Measurements from ENCODE around the gene AKAP6.

Gene AKAP6

GRCh38 chr14:32472076-32472475 lies 143.0 kb downstream of the AKAP6 start:
- Mint-ChIP-seq H3K4me1 (peaks cover 0 to 5% of the 10 kb centered on the region in 2 donors), H3K9me3 (no peaks in the 10 kb centered on the region), H3K36me3 (no peaks in the 10 kb centered on the region), H3K27ac (no peak overlapping the region), H3K27me3 (peaks cover 7 to 16% of the 10 kb centered on the region in 2 donors), H3K4me3 (no peak overlapping the region)
- ATAC-seq (replicated peaks) (no peak), DNase-seq (no peak)

- ATAC-seq (replicated peaks) (no peak), DNase-seq (no peak)
- H3K36me3 Mint-ChIP-seq = no peaks in the 10 kb centered on the region
- H3K4me1 Mint-ChIP-seq = peaks cover 0 to 5% of the 10 kb centered on the region in 2 donors
- H3K27ac Mint-ChIP-seq = no peak overlapping the region
- no peaks in the 10 kb centered on the region for H3K9me3 Mint-ChIP-seq
- peaks cover 7 to 16% of the 10 kb centered on the region in 2 donors for H3K27me3 Mint-ChIP-seq
- no peak overlapping the region for H3K4me3 Mint-ChIP-seq
These were observed 143.7 kb downstream of the AKAP6 start for GRCh38 chr14:32472512-32473463.

DNA sequence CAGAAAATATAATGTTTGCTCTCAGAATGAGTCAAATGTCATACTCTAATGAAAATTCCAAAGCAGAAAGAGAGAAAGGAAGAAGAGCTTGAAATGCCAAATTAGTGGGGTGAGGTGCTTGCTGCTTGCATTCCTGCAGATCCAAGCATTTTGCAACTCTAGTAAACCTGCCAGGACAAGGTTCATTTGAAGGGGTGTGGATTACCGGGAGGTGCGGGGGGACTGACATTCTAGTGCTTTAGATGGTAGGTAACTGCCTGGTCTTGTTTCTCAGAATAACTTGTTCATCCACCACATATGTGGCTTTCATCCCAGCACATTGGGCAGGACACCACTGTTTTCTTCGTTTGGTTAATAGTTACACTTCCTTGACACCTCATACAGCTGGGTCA lies 144.4 kb downstream of the AKAP6 start:
- ATAC-seq (replicated peaks) = no peak
- Mint-ChIP-seq H3K27me3 (peaks cover 7 to 16% of the 10 kb centered on the region in 2 donors), H3K27ac (no peak overlapping the region), H3K4me3 (no peak overlapping the region), H3K36me3 (no peaks in the 10 kb centered on the region), H3K4me1 (peaks cover 0 to 5% of the 10 kb centered on the region in 2 donors), H3K9me3 (no peaks in the 10 kb centered on the region)
- DNase-seq = no peak

- H3K4me1 Mint-ChIP-seq = peaks cover 0 to 5% of the 10 kb centered on the region in 2 donors
- no peaks in the 10 kb centered on the region for H3K36me3 Mint-ChIP-seq
- peaks cover 7 to 16% of the 10 kb centered on the region in 2 donors for H3K27me3 Mint-ChIP-seq
- no peak for ATAC-seq (replicated peaks)
- H3K4me3 Mint-ChIP-seq = no peak overlapping the region
- H3K27ac Mint-ChIP-seq = no peak overlapping the region
- no peaks in the 10 kb centered on the region for H3K9me3 Mint-ChIP-seq
- DNase-seq = no peak
These were observed 145.5 kb downstream of the AKAP6 start for GRCh38 chr14:32474478-32475195.

GRCh38 chr14:32476532-32476931 lies 147.4 kb downstream of the AKAP6 start:
- ATAC-seq (replicated peaks) = no peak
- Mint-ChIP-seq H3K4me3 (no peak overlapping the region), H3K27ac (no peak overlapping the region), H3K9me3 (no peaks in the 10 kb centered on the region), H3K27me3 (peaks cover 7 to 16% of the 10 kb centered on the region in 2 donors), H3K36me3 (no peaks in the 10 kb centered on the region), H3K4me1 (peaks cover 0 to 5% of the 10 kb centered on the region in 2 donors)
- no peak for DNase-seq

GRCh38 chr14:32477396-32477795 lies 148.3 kb downstream of the AKAP6 start:
- Mint-ChIP-seq H3K4me3 (no peak overlapping the region), H3K27ac (no peak overlapping the region), H3K36me3 (no peaks in the 10 kb centered on the region), H3K27me3 (peaks cover 0 to 16% of the 10 kb centered on the region in 2 donors), H3K4me1 (peaks cover 1 to 5% of the 10 kb centered on the region in 2 donors), H3K9me3 (no peaks in the 10 kb centered on the region)
- ATAC-seq (replicated peaks) = no peak
- DNase-seq = no peak

DNA sequence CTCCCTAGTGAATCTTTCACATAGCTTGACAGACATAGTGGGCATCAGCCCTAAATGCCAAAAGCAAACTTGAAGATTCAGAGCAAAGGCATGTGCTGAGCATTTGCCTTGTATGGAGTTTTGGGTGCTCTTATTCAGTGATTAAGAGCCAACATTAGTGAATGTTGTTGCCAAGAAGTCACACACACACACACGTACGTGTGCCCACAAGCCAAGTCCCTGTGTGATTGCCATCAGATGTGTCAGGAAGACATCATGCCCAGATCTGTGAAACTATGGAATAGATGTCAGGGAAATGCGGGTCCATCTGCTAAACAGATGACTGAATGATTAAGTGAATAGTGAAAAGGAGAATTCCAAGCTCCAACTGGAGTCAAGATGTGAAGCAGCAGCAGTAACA lies 149.0 kb downstream of the AKAP6 start:
- DNase-seq (no peak), ATAC-seq (replicated peaks) (no peak)
- H3K4me3 Mint-ChIP-seq = no peak overlapping the region
- H3K9me3 Mint-ChIP-seq = no peaks in the 10 kb centered on the region
- no peaks in the 10 kb centered on the region for H3K36me3 Mint-ChIP-seq
- H3K27ac Mint-ChIP-seq = no peak overlapping the region
- peaks cover 1 to 3% of the 10 kb centered on the region in 2 donors for H3K4me1 Mint-ChIP-seq
- H3K27me3 Mint-ChIP-seq = peaks cover 0 to 14% of the 10 kb centered on the region in 2 donors

- DNase-seq = no peak
- H3K27ac Mint-ChIP-seq = no peak overlapping the region
- H3K27me3 Mint-ChIP-seq = no peaks in the 10 kb centered on the region
- H3K9me3 Mint-ChIP-seq = no peaks in the 10 kb centered on the region
- peaks cover 0 to 1% of the 10 kb centered on the region in 2 donors for H3K4me1 Mint-ChIP-seq
- no peak overlapping the region for H3K4me3 Mint-ChIP-seq
- no peak for ATAC-seq (replicated peaks)
- no peaks in the 10 kb centered on the region for H3K36me3 Mint-ChIP-seq
These were observed 151.2 kb downstream of the AKAP6 start for GRCh38 chr14:32480337-32480736.

DNA sequence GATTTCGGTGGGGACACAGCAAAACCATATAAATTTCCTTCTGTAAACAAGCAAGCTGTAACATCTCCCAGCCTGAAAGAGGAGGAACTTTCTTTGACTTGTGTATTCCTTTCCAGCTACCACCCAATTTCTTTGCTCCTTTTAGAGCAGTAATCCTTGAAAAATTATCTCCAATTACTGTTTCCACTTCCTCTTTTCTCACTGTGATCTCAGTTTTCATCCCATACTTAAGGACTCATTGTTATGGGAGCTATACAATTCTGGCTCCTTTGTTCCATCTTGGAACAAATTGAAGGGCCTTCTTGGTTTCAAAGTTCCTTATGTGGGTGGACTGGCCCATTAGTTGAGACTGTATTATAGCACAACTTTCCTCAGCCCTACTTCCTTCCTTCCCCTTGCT lies 152.6 kb downstream of the AKAP6 start:
- H3K9me3 Mint-ChIP-seq = peaks cover 0 to 9% of the 10 kb centered on the region in 2 donors
- peaks cover 0 to 1% of the 10 kb centered on the region in 2 donors for H3K4me1 Mint-ChIP-seq
- DNase-seq = no peak
- no peaks in the 10 kb centered on the region for H3K36me3 Mint-ChIP-seq
- no peak for ATAC-seq (replicated peaks)
- H3K27ac Mint-ChIP-seq = no peak overlapping the region
- H3K4me3 Mint-ChIP-seq = no peak overlapping the region
- no peaks in the 10 kb centered on the region for H3K27me3 Mint-ChIP-seq

DNA sequence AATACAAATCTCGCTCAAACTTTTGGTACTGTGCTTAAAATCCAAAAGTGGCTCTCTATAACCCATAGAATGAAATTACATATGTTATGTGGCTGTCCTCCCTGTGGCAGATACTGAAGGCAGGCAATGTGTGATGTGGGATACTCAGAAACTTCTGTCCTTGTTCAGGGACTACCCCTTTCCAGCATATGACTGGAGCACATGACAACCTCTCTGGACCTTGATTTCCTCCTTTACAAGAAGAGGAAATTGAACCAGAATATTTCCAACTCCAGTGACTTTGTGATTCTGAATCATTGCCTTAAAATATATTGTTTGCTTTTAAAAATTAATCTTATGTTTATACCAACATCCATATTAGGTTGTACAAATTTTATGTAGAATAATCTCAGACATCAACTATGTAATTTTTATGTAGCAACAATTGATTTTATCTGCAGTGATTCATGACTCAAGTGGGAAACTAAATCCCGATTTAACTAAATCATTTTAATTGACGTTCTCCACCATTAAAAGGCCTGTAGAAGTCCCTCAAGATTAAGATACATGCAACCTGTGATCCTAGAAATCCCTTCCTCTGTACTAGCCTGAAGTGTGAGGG lies 162.4 kb downstream of the AKAP6 start:
- no peak overlapping the region for H3K4me3 Mint-ChIP-seq
- ATAC-seq (replicated peaks) = no peak
- H3K27me3 Mint-ChIP-seq = peaks cover 3 to 7% of the 10 kb centered on the region in 2 donors
- no peak overlapping the region for H3K27ac Mint-ChIP-seq
- no peaks in the 10 kb centered on the region for H3K4me1 Mint-ChIP-seq
- H3K36me3 Mint-ChIP-seq = no peaks in the 10 kb centered on the region
- peaks cover 0 to 5% of the 10 kb centered on the region in 2 donors for H3K9me3 Mint-ChIP-seq
- DNase-seq = no peak

DNA sequence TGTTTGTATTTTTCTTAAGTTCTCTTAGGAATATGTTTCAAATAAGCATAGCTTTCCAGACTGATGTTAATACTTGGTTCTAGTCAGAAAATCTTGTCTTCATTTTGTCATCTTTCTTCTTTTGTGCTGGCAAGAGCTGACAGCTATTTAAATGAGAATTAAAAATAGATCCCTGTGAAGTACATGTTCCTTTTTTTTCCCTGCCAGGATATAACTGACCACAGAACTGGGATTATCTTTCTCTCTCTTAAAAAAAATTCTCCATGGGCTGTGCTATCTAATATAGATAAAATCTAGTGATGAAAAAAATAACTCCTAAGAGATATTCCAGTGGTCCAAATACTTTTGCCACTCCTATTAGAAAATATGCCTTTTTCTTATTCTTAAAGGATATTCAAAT lies 163.4 kb downstream of the AKAP6 start:
- Mint-ChIP-seq H3K36me3 (no peaks in the 10 kb centered on the region), H3K4me3 (no peak overlapping the region), H3K27ac (no peak overlapping the region), H3K27me3 (peaks cover 3 to 7% of the 10 kb centered on the region in 2 donors), H3K9me3 (peaks cover 0 to 2% of the 10 kb centered on the region in 2 donors), H3K4me1 (no peaks in the 10 kb centered on the region)
- no peak for DNase-seq
- ATAC-seq (replicated peaks) = no peak

GRCh38 chr14:32494609-32495434 lies 165.7 kb downstream of the AKAP6 start:
- H3K27me3 Mint-ChIP-seq = peaks cover 3 to 7% of the 10 kb centered on the region in 2 donors
- DNase-seq (no peak), ATAC-seq (replicated peaks) (no peak)
- H3K4me3 Mint-ChIP-seq = no peak overlapping the region
- no peaks in the 10 kb centered on the region for H3K9me3 Mint-ChIP-seq
- H3K4me1 Mint-ChIP-seq = no peaks in the 10 kb centered on the region
- H3K36me3 Mint-ChIP-seq = no peaks in the 10 kb centered on the region
- no peak overlapping the region for H3K27ac Mint-ChIP-seq

- no peak for ATAC-seq (replicated peaks)
These were observed 166.3 kb downstream of the AKAP6 start for GRCh38 chr14:32495435-32495734.

GRCh38 chr14:32497248-32497647 lies 168.2 kb downstream of the AKAP6 start:
- ATAC-seq (replicated peaks) (no peak), DNase-seq (no peak)
- H3K27me3 Mint-ChIP-seq = peaks cover 0 to 7% of the 10 kb centered on the region in 2 donors
- H3K4me3 Mint-ChIP-seq = no peak overlapping the region
- H3K9me3 Mint-ChIP-seq = no peaks in the 10 kb centered on the region
- no peaks in the 10 kb centered on the region for H3K36me3 Mint-ChIP-seq
- no peaks in the 10 kb centered on the region for H3K4me1 Mint-ChIP-seq
- no peak overlapping the region for H3K27ac Mint-ChIP-seq

More at GRCh38 chr14:32495435-32495734, 166.3 kb downstream of the AKAP6 start:
- no peaks in the 10 kb centered on the region for H3K9me3 Mint-ChIP-seq
- H3K27me3 Mint-ChIP-seq = peaks cover 3 to 7% of the 10 kb centered on the region in 2 donors
- H3K4me3 Mint-ChIP-seq = no peak overlapping the region
- no peaks in the 10 kb centered on the region for H3K36me3 Mint-ChIP-seq
- H3K27ac Mint-ChIP-seq = no peak overlapping the region
- H3K4me1 Mint-ChIP-seq = no peaks in the 10 kb centered on the region
- no peak for DNase-seq

All from stimulated activated naive B cell treated with anti-CD40 and anti-IgM and Interleukin-4, amounts not matched to agents 10 μg/mL and 1 μg/mL and 100 μg/mL, for 72 hours (primary cell).